H54 (cell line): ENCODE measurements around the gene MYO3B.

ENCODE experiments used
- DNase-seq: peaks from one replicate; pipeline ENCODE4 v3.0.0; 2011; ENCODE audit warnings: low spot score, mixed read lengths; ENCODE audit not compliant: insufficient read length
- FAIRE-seq: peaks from 3 replicates; lab custom pipeline; 2011; peaks lifted over from hg19 to GRCh38; lab: Jason Lieb, UNC
- POLR2A ChIP-seq: IDR thresholded peaks from 2 replicates; pipeline ENCODE4 v1.6.1; 2011; ENCODE audit warnings: low read depth, mild to moderate bottlenecking, low read length

The MYO3B gene

DNA sequence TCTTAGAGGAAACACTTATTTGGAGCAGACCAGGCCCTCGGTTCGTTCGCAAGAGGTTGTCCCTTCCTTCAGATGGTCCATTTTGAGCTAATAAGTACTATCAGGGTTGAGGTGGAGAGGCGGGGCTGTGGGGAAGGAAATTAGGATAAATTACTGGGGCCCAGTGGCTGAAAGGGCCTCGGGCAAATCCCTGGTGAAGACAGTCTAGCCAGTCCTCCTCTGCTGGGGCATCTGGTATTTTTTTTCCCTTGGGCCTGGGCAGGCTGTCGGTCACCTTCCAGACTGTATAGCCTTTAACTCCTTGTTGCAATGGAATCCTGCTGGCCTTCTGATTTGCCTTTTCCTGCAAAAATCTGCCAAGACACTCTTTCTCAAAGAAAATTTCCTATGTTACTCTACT lies 1.7 kb upstream of the MYO3B start:
- DNase-seq (no peak), FAIRE-seq (no peak)
- TF ChIP-seq POLR2A: no peak

DNA sequence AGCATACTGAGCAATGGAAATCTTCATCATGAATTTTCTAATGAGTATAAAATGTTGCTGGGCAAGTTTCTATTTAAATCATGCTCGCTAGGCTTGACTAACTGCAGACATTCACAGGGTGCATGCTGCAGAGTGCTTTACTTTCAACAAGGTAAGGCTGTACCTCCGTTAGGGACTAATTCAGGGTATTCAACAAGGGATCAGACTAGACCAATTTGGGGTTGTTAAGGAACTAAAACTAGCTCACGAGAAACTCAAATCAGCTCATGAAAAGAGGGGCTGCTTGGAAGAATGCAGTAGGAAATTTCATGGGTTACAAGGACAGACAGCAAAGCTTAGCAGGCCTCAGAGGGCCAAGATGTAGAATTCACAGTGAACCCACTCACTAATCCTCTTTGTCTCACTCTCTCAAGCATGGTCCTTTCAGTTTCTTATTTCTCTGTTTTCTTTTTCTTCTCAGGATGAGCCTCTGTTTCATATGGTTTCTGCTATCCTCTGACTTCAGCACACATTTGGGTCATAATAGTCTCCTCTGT lies 2.2 kb downstream of the MYO3B start:
- DNase-seq (no peak), FAIRE-seq (no peak)
- TF ChIP-seq POLR2A: no peak

DNA sequence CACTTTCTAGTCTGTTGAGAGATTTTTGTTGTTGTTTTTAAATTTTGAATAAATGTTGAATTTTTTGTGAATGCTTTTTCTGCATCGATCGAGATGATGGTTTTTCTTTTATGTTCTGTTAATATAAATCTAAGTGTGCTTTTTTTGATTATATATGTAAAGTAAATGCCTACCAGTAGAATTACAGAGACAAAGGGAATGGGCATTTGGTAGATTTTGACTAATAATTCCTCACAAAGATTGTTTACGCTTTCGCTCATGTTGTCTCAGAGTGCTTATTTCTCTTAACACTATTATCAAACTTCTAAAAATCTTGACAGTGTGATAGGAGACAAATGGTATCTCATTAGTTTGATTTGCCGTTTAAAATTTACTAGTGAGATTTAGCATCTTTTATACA lies 3.7 kb downstream of the MYO3B start:
- no peak for TF ChIP-seq POLR2A
- DNase-seq: no peak
- no peak for FAIRE-seq

DNA sequence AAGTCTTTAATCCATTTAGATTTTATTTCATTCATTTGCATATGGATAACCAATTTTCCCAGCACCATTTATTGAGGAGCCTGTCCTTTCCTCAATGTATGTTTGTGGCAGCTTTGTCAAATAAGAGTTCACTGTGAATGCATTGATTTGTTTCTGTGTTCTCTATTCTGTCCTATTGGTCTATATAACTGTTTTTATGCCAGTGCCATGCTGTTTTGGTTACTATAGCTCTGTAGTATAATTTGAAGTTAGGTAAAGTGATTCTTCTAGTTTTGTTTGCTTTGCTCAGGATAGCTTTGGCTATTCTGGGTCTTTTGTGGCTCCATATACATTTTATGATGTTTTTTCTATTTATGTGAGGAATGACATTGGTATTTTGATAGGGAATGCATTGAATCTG lies 7.4 kb downstream of the MYO3B start:
- TF ChIP-seq POLR2A: no peak
- FAIRE-seq: no peak
- DNase-seq: no peak

DNA sequence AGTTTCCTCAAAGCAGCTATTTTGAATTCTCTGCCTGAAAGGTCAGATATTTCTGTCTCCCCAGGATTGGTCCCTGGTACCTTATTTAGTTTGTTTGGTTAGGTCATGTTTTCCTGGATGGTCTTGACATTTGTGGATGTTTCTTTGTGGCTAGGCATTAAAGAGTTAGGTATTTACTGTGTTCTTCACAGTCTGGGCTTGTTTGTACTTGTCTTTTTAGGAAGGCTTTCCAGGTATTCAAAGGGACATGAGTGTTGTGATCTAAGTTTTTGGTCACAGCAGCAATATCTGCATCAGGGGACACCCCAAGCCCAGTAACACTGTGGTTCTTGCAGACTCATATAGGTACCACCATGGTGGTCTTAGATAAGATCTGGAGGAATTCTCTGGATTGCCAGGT lies 11.8 kb downstream of the MYO3B start:
- FAIRE-seq: no peak
- TF ChIP-seq POLR2A: no peak
- no peak for DNase-seq

DNA sequence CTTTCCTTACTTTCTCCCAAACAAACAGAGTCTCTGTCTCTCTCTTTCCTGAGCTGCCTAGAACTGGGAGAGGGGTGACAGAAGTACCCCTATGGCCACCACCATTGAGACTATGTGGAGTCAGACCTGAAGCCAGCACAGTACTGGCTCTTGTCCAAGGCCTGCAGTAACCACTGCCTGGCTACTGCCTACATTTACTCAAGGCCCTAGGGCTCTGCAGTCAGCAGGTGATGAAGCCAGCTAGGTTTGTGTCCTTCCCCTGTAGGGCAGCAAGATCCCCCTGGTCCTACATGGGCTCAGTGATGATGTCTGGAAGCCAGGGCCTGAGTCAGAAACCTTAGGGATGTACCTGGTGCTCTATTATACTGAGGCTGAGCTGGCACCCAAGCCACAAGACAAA lies 12.2 kb downstream of the MYO3B start:
- FAIRE-seq: no peak
- no peak for TF ChIP-seq POLR2A
- no peak for DNase-seq

DNA sequence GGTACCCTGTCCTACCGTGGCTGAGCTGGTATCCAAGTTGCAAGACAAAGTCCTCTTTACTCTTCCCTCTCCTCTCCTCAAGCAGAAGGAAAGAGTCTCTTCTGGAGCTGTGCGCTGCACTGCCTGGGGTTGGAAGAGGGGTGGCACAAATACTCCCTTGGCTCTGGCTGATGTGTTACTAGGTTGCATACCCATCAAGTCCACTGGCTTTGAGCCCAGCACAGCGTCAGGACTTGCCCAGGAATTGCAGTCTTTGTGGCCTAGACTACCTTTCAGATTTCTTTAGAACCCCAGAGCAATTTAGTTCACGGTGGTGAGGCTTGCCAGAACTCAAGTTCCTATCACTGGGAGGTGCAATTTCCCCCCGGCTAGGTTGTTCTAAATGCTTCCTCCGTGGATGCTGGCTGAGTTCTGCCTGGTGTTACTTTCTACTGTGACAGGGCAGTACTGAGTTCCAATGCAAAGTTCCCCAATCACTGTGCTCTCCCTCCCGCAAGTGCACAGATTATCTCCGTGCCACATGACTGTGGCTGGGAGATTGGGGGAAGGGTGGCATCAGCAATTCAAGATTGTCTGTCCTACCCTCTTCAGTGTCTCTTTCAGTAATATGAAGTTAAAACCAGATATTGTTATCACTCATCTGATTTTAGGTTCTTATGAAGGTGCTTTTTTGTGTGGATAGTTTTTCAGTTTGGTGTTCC lies 13.4 kb downstream of the MYO3B start:
- TF ChIP-seq POLR2A: no peak
- FAIRE-seq (no peak), DNase-seq (no peak)

DNA sequence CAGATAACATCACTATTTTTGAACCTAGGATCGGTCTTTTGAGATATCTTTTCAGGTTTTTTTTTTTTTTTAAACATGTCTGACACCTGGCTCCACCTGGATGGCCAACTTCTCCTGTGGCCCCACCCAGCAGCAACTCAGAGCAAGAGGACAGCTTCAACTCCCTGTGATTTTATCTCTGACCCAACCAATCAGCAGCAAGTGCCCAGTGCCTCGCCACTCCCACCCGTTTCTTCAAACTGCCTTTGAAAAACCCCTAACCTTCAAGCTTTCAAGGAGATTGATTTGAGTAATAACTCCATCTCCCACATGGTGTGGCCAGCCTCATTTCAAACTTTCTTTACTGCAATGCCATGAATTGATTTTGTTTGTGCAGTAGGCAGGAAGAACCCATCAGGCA lies 19.0 kb downstream of the MYO3B start:
- no peak for TF ChIP-seq POLR2A
- DNase-seq (no peak), FAIRE-seq (no peak)

DNA sequence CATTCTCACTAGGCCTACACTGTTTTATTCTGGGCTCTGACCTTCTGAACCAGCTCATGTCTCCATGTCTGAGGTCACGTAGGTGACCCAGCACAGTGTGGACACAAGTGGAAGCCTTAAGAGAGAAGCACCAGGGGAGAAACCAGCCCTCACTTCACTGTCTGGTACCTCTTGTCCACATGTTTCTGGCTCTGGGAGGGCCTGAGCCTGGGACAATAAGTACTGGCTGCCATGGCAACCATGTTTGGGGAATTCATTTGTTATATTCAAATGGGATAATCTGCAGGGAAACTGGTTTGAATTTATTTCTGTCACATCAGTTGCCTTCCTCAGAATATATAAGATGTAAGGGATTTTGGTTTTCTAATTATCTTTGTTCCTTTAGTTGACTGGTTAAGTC lies 23.3 kb downstream of the MYO3B start:
- FAIRE-seq (no peak), DNase-seq (no peak)
- no peak for TF ChIP-seq POLR2A

DNA sequence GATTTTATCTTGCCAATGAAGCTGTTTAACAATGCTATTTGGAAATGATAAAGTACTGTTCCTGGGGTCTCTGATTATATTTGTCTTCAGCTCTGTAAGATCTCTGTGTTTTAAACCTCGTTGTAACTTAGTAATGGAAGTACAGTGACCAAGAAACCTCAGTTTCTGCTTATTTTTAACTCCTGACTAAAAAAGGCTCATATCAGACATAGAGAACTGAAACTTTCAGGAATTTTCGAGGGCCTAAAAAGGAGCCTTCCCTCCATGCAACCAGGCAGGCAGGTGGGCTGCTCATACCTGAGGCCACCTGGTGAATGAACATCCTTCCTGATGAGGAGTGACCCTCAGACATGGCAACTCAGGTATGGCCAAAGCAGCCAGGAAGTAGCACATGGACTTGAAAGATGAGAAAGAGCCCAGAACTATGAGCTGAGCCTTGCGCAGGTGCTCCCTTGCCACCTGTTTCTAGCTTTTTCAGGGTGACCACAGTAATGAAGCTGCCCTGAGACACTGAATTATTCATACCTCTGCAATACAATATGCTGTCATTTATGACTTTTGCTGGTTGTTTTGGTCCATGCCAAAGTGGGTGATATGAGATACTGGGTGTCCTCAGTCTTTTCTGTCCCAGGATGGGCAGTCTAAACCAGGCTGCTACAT lies 23.9 kb downstream of the MYO3B start:
- DNase-seq: no peak
- TF ChIP-seq POLR2A: no peak
- FAIRE-seq: no peak

DNA sequence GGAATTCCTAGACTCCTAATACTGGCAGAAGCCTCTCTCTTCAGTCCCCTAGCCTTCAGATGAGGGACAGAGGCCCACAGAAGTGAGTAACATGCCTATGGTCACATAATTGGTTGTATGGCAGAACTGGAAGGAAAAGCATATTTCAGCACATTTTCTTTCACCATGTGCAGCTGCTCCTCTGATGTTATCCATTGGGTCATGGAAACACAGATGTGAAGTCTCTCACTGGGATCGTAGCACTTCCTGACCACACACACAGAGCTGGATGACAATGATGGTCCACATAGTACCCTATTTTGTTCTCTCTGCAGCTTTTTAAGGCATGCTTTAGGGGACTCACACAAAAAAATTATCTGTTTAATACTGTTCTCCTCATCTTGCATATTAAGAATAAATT lies 24.5 kb downstream of the MYO3B start:
- no peak for DNase-seq
- no peak for FAIRE-seq
- TF ChIP-seq POLR2A: no peak

DNA sequence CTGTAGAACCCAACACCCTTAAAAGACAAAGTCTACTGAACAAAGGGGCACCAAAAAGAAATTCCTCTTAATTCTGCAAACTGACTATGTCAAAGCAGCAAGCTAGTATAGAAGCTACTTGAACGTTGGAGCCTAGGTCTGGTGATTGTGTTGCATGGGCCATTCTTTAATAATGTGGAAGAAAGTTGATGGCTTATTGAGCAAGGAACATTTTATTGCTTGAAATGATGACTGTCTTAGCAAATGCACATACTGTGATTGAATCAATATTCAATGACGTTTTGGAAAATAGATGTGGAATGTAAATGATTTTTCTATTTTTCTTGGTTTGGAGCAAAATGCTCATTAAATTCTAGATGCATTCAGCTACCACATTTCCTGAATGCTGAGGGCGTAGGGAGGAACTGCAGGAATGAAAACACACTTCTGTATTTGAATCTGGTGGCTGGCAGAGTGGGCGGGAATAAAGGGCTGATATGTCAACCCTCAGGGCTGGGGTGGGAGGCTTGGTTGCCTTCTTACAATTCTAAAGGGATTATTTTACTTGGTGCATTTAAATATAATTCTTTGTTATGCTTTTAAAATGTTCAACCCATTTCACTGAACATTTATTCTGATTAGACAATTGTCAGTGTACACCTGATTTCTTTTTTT lies 26.5 kb downstream of the MYO3B start:
- DNase-seq (no peak), FAIRE-seq (no peak)
- TF ChIP-seq POLR2A: no peak

DNA sequence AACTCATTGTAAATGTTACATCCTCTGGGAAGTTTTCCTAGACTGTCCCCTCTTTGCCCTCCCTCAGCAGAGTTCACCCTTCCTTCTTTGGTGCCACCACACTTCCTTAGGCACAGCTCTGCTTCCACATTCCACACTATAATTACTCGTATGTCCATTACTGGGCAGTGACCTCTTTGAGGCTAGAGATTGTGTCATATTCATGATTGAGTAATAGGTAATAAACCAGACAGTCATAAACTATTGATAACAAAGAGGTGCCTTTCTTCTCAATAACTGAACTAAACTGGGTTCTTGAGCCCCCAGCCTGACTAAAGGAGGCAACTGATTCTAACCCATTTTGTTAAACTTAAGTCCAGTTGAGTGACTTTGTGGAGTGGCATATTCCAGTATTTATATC lies 28.3 kb downstream of the MYO3B start:
- no peak for DNase-seq
- no peak for FAIRE-seq
- TF ChIP-seq POLR2A: no peak

DNA sequence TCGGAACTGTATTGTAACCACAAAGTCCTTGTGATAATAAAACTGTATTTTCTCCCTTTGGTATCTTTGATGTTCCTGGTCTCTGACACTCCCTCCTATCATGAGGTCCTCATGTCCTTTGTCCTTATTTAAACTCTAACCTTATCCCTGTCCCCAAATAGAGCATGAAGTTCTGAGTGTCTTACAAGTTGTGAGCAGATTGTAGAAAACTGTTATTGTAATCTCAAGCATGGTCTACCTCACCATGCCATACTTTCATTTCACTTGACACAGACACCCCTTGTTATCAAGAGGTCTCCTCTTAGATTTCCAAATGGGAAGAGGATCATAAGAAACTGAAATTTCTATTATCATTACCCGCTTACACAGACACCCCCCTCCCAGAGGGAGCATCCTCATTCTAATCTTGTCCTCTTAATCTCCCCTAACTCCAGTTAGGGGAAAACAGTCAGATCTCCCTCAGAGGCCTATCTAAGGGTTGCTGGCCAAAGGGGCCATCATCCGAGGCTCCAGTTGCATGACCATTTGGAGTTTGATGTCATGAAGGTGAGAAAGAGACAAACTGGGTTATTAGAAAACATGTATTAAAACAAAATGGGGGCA lies 29.0 kb downstream of the MYO3B start:
- FAIRE-seq: no peak
- no peak for DNase-seq
- no peak for TF ChIP-seq POLR2A

DNA sequence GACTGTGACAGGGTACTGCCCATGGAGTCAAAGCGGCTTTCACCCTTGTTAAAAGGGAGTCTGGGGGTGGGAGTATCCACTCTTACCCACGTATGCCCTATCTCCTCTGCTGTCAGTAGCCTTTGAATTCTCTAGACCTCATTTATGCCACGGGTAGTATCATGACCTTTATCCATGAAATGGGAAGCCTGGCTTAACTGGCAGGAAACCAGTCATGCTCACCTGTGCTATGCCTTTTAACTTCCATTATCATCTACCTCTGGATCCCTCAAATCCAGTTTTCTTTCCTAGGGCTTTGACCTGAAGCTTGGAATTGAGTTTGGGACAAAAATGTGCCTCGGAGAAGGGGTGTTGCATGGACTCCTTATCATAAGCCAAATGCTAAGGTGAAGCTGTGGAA lies 30.0 kb downstream of the MYO3B start:
- no peak for FAIRE-seq
- no peak for TF ChIP-seq POLR2A
- DNase-seq: no peak
